K562 (cell line): ENCODE data around the gene FRMPD2.

ENCODE experiments used
- ATF6 ChIP-seq: sonication (generic); formaldehyde crosslinking; IDR thresholded peaks from 2 replicates; pipeline ENCODE4 v1.4.0; 2020; ENCODE audit warnings: mild to moderate bottlenecking, missing genetic modification reagents
- CTCF ChIP-seq, 3 experiments: IDR thresholded peaks in 2 of 3; conservative IDR thresholded peaks in 1 of 3; 2 replicates each; pipeline ENCODE4 v1.5.1; 2011 to 2012; ENCODE audit warnings: low read length in 3 of 3, mild to moderate bottlenecking in 3 of 3, control low read depth in 2 of 3, improper control_type of control experiment in 1 of 3, inconsistent platforms in 1 of 3, low read depth in 1 of 3, mixed read lengths in 1 of 3, moderate library complexity in 1 of 3; ENCODE audit not compliant: insufficient read depth in 2 of 3
- ELK1 ChIP-seq: sonication (generic); formaldehyde crosslinking; IDR thresholded peaks from 2 replicates; pipeline ENCODE4 v1.8.1; 2022; ENCODE audit warnings: missing genetic modification reagents
- EP300 ChIP-seq: IDR thresholded peaks from 2 replicates; pipeline ENCODE4 v1.6.1; 2012; ENCODE audit warnings: low read length, improper control_type of control experiment
- ETV6 ChIP-seq, 3 experiments: fragments of 150-350 bp in 1 of 3; sonication (generic) in 1 of 3; formaldehyde crosslinking in 1 of 3; IDR thresholded peaks; 2 replicates each; pipeline versions ENCODE4 v1.6.1 to v1.8.0; 2014 to 2022; ENCODE audit warnings: borderline replicate concordance in 2 of 3, low read depth in 2 of 3, antibody characterized with exemption in 1 of 3, low read length in 1 of 3, mild to moderate bottlenecking in 1 of 3, missing genetic modification reagents in 1 of 3
- EZH2 ChIP-seq: IDR thresholded peaks from 2 replicates; pipeline ENCODE4 v1.6.1; 2012; ENCODE audit warnings: low read depth, mild to moderate bottlenecking, inconsistent platforms, low read length, borderline replicate concordance
- GTF2B ChIP-seq: IDR thresholded peaks from 2 replicates; pipeline ENCODE4 v1.6.1; 2011; ENCODE audit not compliant: insufficient read length; ENCODE audit errors: extremely low read depth
- NBN ChIP-seq: fragments of 450-650 bp; IDR thresholded peaks from 2 replicates; pipeline ENCODE4 v1.6.1; 2016; ENCODE audit warnings: low read depth, mild to moderate bottlenecking
- POLR2A ChIP-seq: fragments of 450-650 bp; conservative IDR thresholded peaks from 2 replicates; pipeline ENCODE4 v1.6.1; 2016
- REST ChIP-seq, 2 experiments: fragments of 450-650 bp; formaldehyde crosslinking in 1 of 2; IDR thresholded peaks; 2 replicates each; pipeline versions ENCODE4 v1.4.0 to v1.6.1; 2014 to 2020; ENCODE audit warnings: mild to moderate bottlenecking in 2 of 2, borderline replicate concordance in 1 of 2, low read depth in 1 of 2
- SMARCC2 ChIP-seq: fragments of 450-650 bp; IDR thresholded peaks from 2 replicates; pipeline ENCODE4 v1.6.1; 2017; ENCODE audit warnings: antibody characterized with exemption, moderate library complexity, mild to moderate bottlenecking, low read depth
- ZEB2 ChIP-seq: fragments of 450-650 bp; IDR thresholded peaks from 2 replicates; pipeline ENCODE4 v1.6.1; 2016

- TF ChIP-seq SMARCC2, result no peak
- no peak for TF ChIP-seq GTF2B
- TF ChIP-seq ATF6 (CRISPR knock-in tag), result no peak
- no peak for TF ChIP-seq ETV6 (IDR thresholded peaks at IDR 0.05; ENCODE audit: borderline replicate concordance in 1 of 2, low read depth in 2 of 2, low read length in 1 of 2)
- no peak for TF ChIP-seq ETV6 (CRISPR knock-in tag; IDR thresholded peaks at IDR 0.05; ENCODE audit: borderline replicate concordance)
- no peak for TF ChIP-seq NBN
- no peak for TF ChIP-seq EZH2
- no peak for TF ChIP-seq CTCF (IDR thresholded peaks at IDR 0.05 in 2 of 3, conservative IDR thresholded peaks at IDR 0.05 in 1 of 3; ENCODE audit: insufficient read depth in 2 of 3, low read depth in 1 of 3, low read length in 3 of 3)
- TF ChIP-seq ZEB2, result no peak
- TF ChIP-seq POLR2A, result no peak
- no peak for TF ChIP-seq ELK1 (CRISPR knock-in tag)
- TF ChIP-seq REST (IDR thresholded peaks at IDR 0.05; ENCODE audit: borderline replicate concordance), result no peak
- no peak for TF ChIP-seq REST (CRISPR knock-in tag; IDR thresholded peaks at IDR 0.05; ENCODE audit: low read depth)
- no peak for TF ChIP-seq EP300
Measured at GRCh38 chr10:48258105-48258504, 16.4 kb downstream of the FRMPD2 start.
